OCI-LY3 (cell line): ENCODE data around the gene ZNF699.
"Not testable (repeated sequence)": the region's sequence is repeated elsewhere in the genome, so short reads cannot be mapped to it uniquely, and the experiment has no call there.

Experiments
- H2AFZ ChIP-seq: fragments of 200-600, 300-600 bp; shearing (Covaris generic); 2 replicates; pipeline ENCODE4 v1.6.0; 2014; ENCODE audit warnings: antibody characterized with exemption, low read depth, low read length
- H3K27ac ChIP-seq: fragments of 200-600, 300-600 bp; sonication (generic); 2 replicates; pipeline ENCODE4 v1.5.1; 2014; ENCODE audit warnings: mild to moderate bottlenecking, low read length, moderate library complexity, mixed read lengths
- H3K27me3 ChIP-seq: fragments of 200-600, 300-600 bp; sonication (generic); 2 replicates; pipeline ENCODE4 v1.6.1; 2014; ENCODE audit warnings: low read depth, low read length, mixed read lengths
- H3K36me3 ChIP-seq: fragments of 200-600, 300-600 bp; sonication (generic); replicated peaks from 2 replicates; pipeline ENCODE3; 2014; ENCODE audit warnings: low read depth, low read length, mixed read lengths
- H3K4me1 ChIP-seq: fragments of 300-600, 200-600 bp; sonication (generic); 2 replicates; pipeline ENCODE4 v1.6.1; 2014; ENCODE audit warnings: low read length, mixed read lengths
- H3K4me2 ChIP-seq: fragments of 200-600, 300-600 bp; sonication (generic); 2 replicates; pipeline ENCODE4 v1.6.1; 2014; ENCODE audit warnings: low read length, mixed read lengths
- H3K4me3 ChIP-seq: fragments of 300-600, 200-600 bp; sonication (generic); 2 replicates; pipeline ENCODE4 v1.5.1; 2014; ENCODE audit warnings: antibody characterized with exemption, mild to moderate bottlenecking, low read length, moderate library complexity
- H3K79me2 ChIP-seq: fragments of 300-600, 200-600 bp; shearing (Covaris generic); 2 replicates; pipeline ENCODE4 v1.6.1; 2014; ENCODE audit warnings: mild to moderate bottlenecking, low read length, mixed read lengths
- H3K9ac ChIP-seq: fragments of 300-600, 200-600 bp; shearing (Covaris generic); 2 replicates; pipeline ENCODE4 v1.6.0; 2014; ENCODE audit warnings: mild to moderate bottlenecking, low read length, moderate library complexity
- H3K9me3 ChIP-seq: fragments of 200-600, 300-600 bp; shearing (Covaris generic); 2 replicates; pipeline ENCODE4 v1.6.1; 2014; ENCODE audit warnings: low read length, mixed read lengths; ENCODE audit not compliant: insufficient read depth
- H4K20me1 ChIP-seq: fragments of 200-600, 300-600 bp; sonication (generic); 2 replicates; pipeline ENCODE4 v1.6.1; 2016; ENCODE audit warnings: low read length, mixed read lengths; ENCODE audit not compliant: insufficient read depth
- EZH2phosphoT487 ChIP-seq: fragments of 200-600 bp; shearing (Covaris generic); IDR thresholded peaks from 2 replicates; pipeline ENCODE4 v1.6.1; 2018; ENCODE audit warnings: antibody characterized with exemption, mixed run types, low read depth
- TF ChIP-seq, protein P1 (sequence below): fragments of 200-600, 300-600 bp; sonication (generic); IDR thresholded peaks from 2 replicates; pipeline ENCODE4 v1.5.1; 2014; ENCODE audit warnings: antibody characterized with exemption, low read length, low read depth

The ZNF699 gene

GRCh38 chr19:9329999-9330398 lies 20.4 kb upstream of the ZNF699 start:
- no peak overlapping the region for H3K4me2 ChIP-seq
- H3K79me2 ChIP-seq = peaks cover 20% of the 10 kb centered on the region
- TF ChIP-seq, protein P1, sequence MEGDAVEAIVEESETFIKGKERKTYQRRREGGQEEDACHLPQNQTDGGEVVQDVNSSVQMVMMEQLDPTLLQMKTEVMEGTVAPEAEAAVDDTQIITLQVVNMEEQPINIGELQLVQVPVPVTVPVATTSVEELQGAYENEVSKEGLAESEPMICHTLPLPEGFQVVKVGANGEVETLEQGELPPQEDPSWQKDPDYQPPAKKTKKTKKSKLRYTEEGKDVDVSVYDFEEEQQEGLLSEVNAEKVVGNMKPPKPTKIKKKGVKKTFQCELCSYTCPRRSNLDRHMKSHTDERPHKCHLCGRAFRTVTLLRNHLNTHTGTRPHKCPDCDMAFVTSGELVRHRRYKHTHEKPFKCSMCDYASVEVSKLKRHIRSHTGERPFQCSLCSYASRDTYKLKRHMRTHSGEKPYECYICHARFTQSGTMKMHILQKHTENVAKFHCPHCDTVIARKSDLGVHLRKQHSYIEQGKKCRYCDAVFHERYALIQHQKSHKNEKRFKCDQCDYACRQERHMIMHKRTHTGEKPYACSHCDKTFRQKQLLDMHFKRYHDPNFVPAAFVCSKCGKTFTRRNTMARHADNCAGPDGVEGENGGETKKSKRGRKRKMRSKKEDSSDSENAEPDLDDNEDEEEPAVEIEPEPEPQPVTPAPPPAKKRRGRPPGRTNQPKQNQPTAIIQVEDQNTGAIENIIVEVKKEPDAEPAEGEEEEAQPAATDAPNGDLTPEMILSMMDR = no peak
- no peak for TF ChIP-seq EZH2phosphoT487
- H3K9me3 ChIP-seq = peaks cover 55% of the 10 kb centered on the region
- H4K20me1 ChIP-seq = no peaks in the 10 kb centered on the region
- no peak overlapping the region for H3K4me3 ChIP-seq
- H3K27me3 ChIP-seq = no peaks in the 10 kb centered on the region
- H3K36me3 ChIP-seq = peaks cover 81% of the 10 kb centered on the region
- H2AFZ ChIP-seq = no peak overlapping the region
- H3K9ac ChIP-seq = no peak overlapping the region
- no peak overlapping the region for H3K27ac ChIP-seq
- 0 out of 2 replicates have a peak, but pooled peaks cover under 1% of the 10 kb centered on the region for H3K4me1 ChIP-seq

- H3K4me3 ChIP-seq = peak overlapping the region; percentile 82
- H3K27ac ChIP-seq = peak overlapping the region; percentile 64
- peaks cover 8% of the 10 kb centered on the region; the same call in 1 of the 2 replicates for H3K4me1 ChIP-seq
- peak overlapping the region; percentile 75 for H3K9ac ChIP-seq
- TF ChIP-seq, protein P1 = no peak
- TF ChIP-seq EZH2phosphoT487 = no peak
- peak overlapping the region; percentile 63 for H2AFZ ChIP-seq
- H3K36me3 ChIP-seq = peaks cover 40% of the 10 kb centered on the region
- no peaks in the 10 kb centered on the region for H4K20me1 ChIP-seq
- H3K79me2 ChIP-seq = peaks cover 14% of the 10 kb centered on the region
- H3K27me3 ChIP-seq = no peaks in the 10 kb centered on the region
- peaks cover 17% of the 10 kb centered on the region; the same call in 1 of the 2 replicates for H3K9me3 ChIP-seq
- peak overlapping the region; percentile 89 for H3K4me2 ChIP-seq
These were observed 14.9 kb upstream of the ZNF699 start for GRCh38 chr19:9324584-9324962.

GRCh38 chr19:9323919-9324583 lies 14.4 kb upstream of the ZNF699 start, which contains the start of gene ZNF559:
TSS of gene ZNF559 (plus strand) at chr19:9324179. CDS start at chr19:9338550, 14,371 bp downstream.
- Histone ChIP-seq H3K36me3 (peaks cover 36% of the 10 kb centered on the region), H3K27me3 (no peaks in the 10 kb centered on the region), H4K20me1 (no peaks in the 10 kb centered on the region), H3K9me3 (peaks cover 17% of the 10 kb centered on the region; the same call in 1 of the 2 replicates), H2AFZ (peak within 1 kb of the TSS; percentile 77), H3K4me3 (peak within 1 kb of the TSS; percentile 82), H3K27ac (peak within 1 kb of the TSS; percentile 64), H3K4me2 (peak within 1 kb of the TSS; percentile 89), H3K4me1 (peaks cover 8% of the 10 kb centered on the region; the same call in 1 of the 2 replicates), H3K79me2 (peaks cover 14% of the 10 kb centered on the region), H3K9ac (peak within 1 kb of the TSS; percentile 75)
- no peak for TF ChIP-seq EZH2phosphoT487
- TF ChIP-seq, protein P1 = peak; percentile 36

GRCh38 chr19:9323557-9323918 lies 13.9 kb upstream of the ZNF699 start:
- peaks cover 8% of the 10 kb centered on the region; the same call in 1 of the 2 replicates for H3K4me1 ChIP-seq
- peak overlapping the region; percentile 39 for H3K27ac ChIP-seq
- H3K4me2 ChIP-seq = peak overlapping the region; percentile 69
- peak overlapping the region; percentile 56 for H3K9ac ChIP-seq
- peaks cover 16% of the 10 kb centered on the region; the same call in 1 of the 2 replicates for H3K9me3 ChIP-seq
- H3K27me3 ChIP-seq = no peaks in the 10 kb centered on the region
- H3K79me2 ChIP-seq = peaks cover 13% of the 10 kb centered on the region
- TF ChIP-seq, protein P1 = no peak
- TF ChIP-seq EZH2phosphoT487 = no peak
- H3K4me3 ChIP-seq = peak overlapping the region; percentile 82
- H2AFZ ChIP-seq = peak overlapping the region; percentile 77
- no peaks in the 10 kb centered on the region for H4K20me1 ChIP-seq
- peaks cover 32% of the 10 kb centered on the region for H3K36me3 ChIP-seq

DNA sequence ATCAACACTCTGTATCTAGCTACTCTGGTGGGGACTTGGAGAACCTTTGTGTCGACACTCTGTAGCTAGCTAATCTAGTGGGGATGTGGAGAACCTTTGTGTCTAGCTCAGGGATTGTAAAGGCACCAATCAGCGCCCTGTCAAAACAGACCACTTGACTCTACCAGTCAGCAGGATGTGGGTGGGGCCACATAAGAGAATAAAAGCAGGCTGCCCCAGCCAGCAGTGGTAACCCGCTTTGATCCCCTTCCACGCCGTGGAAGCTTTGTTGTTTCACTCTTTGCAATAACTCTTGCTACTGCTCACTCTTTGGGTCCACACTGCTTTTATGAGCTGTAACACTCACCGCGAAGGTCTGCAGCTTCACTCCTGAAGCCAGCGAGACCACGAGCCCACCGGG lies 12.6 kb upstream of the ZNF699 start:
- H3K4me1 ChIP-seq, H3K4me2 ChIP-seq, H4K20me1 ChIP-seq, H3K27ac ChIP-seq, H2AFZ ChIP-seq, H3K27me3 ChIP-seq, H3K9ac ChIP-seq, H3K4me3 ChIP-seq: not testable (repeated sequence)
- Histone ChIP-seq H3K79me2 (peaks cover 11% of the 10 kb centered on the region), H3K9me3 (peaks cover 14% of the 10 kb centered on the region; the same call in 1 of the 2 replicates), H3K36me3 (peaks cover 21% of the 10 kb centered on the region)

- H4K20me1 ChIP-seq, H3K4me1 ChIP-seq: not testable (repeated sequence)
- H3K9me3 ChIP-seq = peaks cover 14% of the 10 kb centered on the region; the same call in 1 of the 2 replicates
These were observed 12.1 kb upstream of the ZNF699 start for GRCh38 chr19:9321756-9322155.

More at GRCh38 chr19:9321756-9322155, 12.1 kb upstream of the ZNF699 start:
- not testable (repeated sequence) for H3K27me3 ChIP-seq, H3K9ac ChIP-seq, H2AFZ ChIP-seq, H3K4me2 ChIP-seq, H3K27ac ChIP-seq, H3K4me3 ChIP-seq
- H3K36me3 ChIP-seq = peaks cover 18% of the 10 kb centered on the region
- peaks cover 11% of the 10 kb centered on the region for H3K79me2 ChIP-seq
